ENCODE measurements around the gene VOPP1.
A peak's percentile ranks its signal among the peaks of the same experiment; 100 is the strongest.

The VOPP1 gene

GRCh38 chr7:55546814-55547213 is 25.5 kb downstream of the VOPP1 start:
- no peak overlapping the region for H3K4me3 ChIP-seq (ENCODE audit: low read depth, low read length)
- CTCF ChIA-PET: interaction anchor here (1.2 to 2.3 kb wide), 4 partner anchors 8 to 114 kb away, joined by 3 to 8 read pairs (median 6); no protein-coding TSS in a partner anchor

GRCh38 chr7:55545496-55545895 is 26.8 kb downstream of the VOPP1 start:
- ChIA-PET CTCF (interaction anchor here (0.6 to 2.3 kb wide), 5 partner anchors 11 to 113 kb away, joined by 4 to 8 read pairs (median 5); no protein-coding TSS in a partner anchor), POLR2A (interaction anchor here (3.1 kb wide), 1 partner anchor 11 kb away, joined by 16 read pairs; no protein-coding TSS in a partner anchor)
- DNase-seq (ENCODE audit: low read depth, low spot score): no peak
- no peak overlapping the region for H3K4me3 ChIP-seq (ENCODE audit: low read depth, low read length)
- peak; percentile 8 for TF ChIP-seq CTCF (IDR thresholded peaks at IDR 0.05; ENCODE audit: insufficient read depth, low read length, missing control alignments)

More at GRCh38 chr7:55546814-55547213, 25.5 kb downstream of the VOPP1 start:
- TF ChIP-seq CTCF (IDR thresholded peaks at IDR 0.05; ENCODE audit: insufficient read depth, low read length, missing control alignments): no peak
- POLR2A ChIA-PET: interaction anchor here (3.1 kb wide), 1 partner anchor 12 kb away, joined by 16 read pairs; no protein-coding TSS in a partner anchor
- DNase-seq (ENCODE audit: low read depth, low spot score): peak; percentile 47

GRCh38 chr7:55540226-55540858 is 32.0 kb downstream of the VOPP1 start:
- ChIA-PET CTCF (interaction anchor here (1.4 kb wide), 1 partner anchor 767 kb away, joined by 3 read pairs; no protein-coding TSS in a partner anchor), POLR2A (no interaction called here)
- H3K4me3 ChIP-seq (ENCODE audit: low read depth, low read length): no peak overlapping the region
- no peak for TF ChIP-seq CTCF (IDR thresholded peaks at IDR 0.05; ENCODE audit: insufficient read depth, low read length, missing control alignments)
- no peak for DNase-seq (ENCODE audit: low read depth, low spot score)

GRCh38 chr7:55539380-55539779 is 32.9 kb downstream of the VOPP1 start:
- CTCF ChIA-PET: interaction anchor here (0.9 to 1.4 kb wide), 3 partner anchors 31 to 766 kb away, joined by 3 read pairs; no protein-coding TSS in a partner anchor

GRCh38 chr7:55538538-55538937 is 33.8 kb downstream of the VOPP1 start:
- TF ChIP-seq CTCF (IDR thresholded peaks at IDR 0.05; ENCODE audit: insufficient read depth, low read length, missing control alignments): no peak
- ChIA-PET POLR2A (interaction anchor here (0.5 to 0.6 kb wide), 2 partner anchors 8 to 434 kb away, joined by 3 read pairs; no protein-coding TSS in a partner anchor), CTCF (interaction anchor here (0.6 to 1.3 kb wide), 2 partner anchors 8 to 259 kb away, joined by 3 to 7 read pairs; no protein-coding TSS in a partner anchor)
- DNase-seq (ENCODE audit: low read depth, low spot score): peak; percentile 85
- H3K4me3 ChIP-seq (ENCODE audit: low read depth, low read length): no peak overlapping the region

More at GRCh38 chr7:55539380-55539779, 32.9 kb downstream of the VOPP1 start:
- no peak for DNase-seq (ENCODE audit: low read depth, low spot score)
- H3K4me3 ChIP-seq (ENCODE audit: low read depth, low read length): no peak overlapping the region
- TF ChIP-seq CTCF (IDR thresholded peaks at IDR 0.05; ENCODE audit: insufficient read depth, low read length, missing control alignments): no peak
- POLR2A ChIA-PET: interaction anchor here (0.7 kb wide), 1 partner anchor 23 kb away, joined by 3 read pairs; no protein-coding TSS in a partner anchor

GRCh38 chr7:55537458-55537990 is 34.8 kb downstream of the VOPP1 start:
- no peak for TF ChIP-seq CTCF (IDR thresholded peaks at IDR 0.05; ENCODE audit: insufficient read depth, low read length, missing control alignments)
- POLR2A ChIA-PET: no interaction called here
- CTCF ChIA-PET: interaction anchor here (1.3 kb wide), 1 partner anchor 9 kb away, joined by 7 read pairs; no protein-coding TSS in a partner anchor
- no peak overlapping the region for H3K4me3 ChIP-seq (ENCODE audit: low read depth, low read length)
- DNase-seq (ENCODE audit: low read depth, low spot score): no peak
